NCI-H82 (cell line): ENCODE data around the gene UGCG.
"Not testable (repeated sequence)": the region's sequence is repeated elsewhere in the genome, so short reads cannot be mapped to it uniquely, and the experiment has no call there.

Experiments used
- DNase-seq: peaks from one replicate; lab custom pipeline; 2025; lab: John Stamatoyannopoulos, UW

The UGCG gene

GRCh38 chr9:111895996-111896941, at the start of gene UGCG:
Gene UGCG (plus strand): TSS chr9:111896814. CDS start chr9:111897216, 402 bp downstream.
- DNase-seq, result peak; percentile 90

- peak; percentile 18 for DNase-seq
Measured at GRCh38 chr9:111851553-111851952, 45.1 kb upstream of the UGCG start.

- DNase-seq, result no peak
Measured at GRCh38 chr9:111852291-111852690, 44.3 kb upstream of the UGCG start.

GRCh38 chr9:111853450-111853827, 43.2 kb upstream of the UGCG start:
- DNase-seq, result no peak

GRCh38 chr9:111854799-111855198, 41.8 kb upstream of the UGCG start:
- no peak for DNase-seq

- DNase-seq, result no peak
Measured at GRCh38 chr9:111857555-111858211, 38.9 kb upstream of the UGCG start.

GRCh38 chr9:111860443-111860842, 36.2 kb upstream of the UGCG start:
- DNase-seq, result no peak

GRCh38 chr9:111863636-111864035, 33.0 kb upstream of the UGCG start:
- no peak for DNase-seq

- DNase-seq, result no peak
Measured at GRCh38 chr9:111866976-111867375, 29.6 kb upstream of the UGCG start.

GRCh38 chr9:111868475-111868874, 28.1 kb upstream of the UGCG start:
- DNase-seq, result no peak

- no peak for DNase-seq
Measured at GRCh38 chr9:111870774-111871498, 25.7 kb upstream of the UGCG start.

- no peak for DNase-seq
Measured at GRCh38 chr9:111871499-111871855, 25.1 kb upstream of the UGCG start.

- peak; percentile 9 for DNase-seq
Measured at GRCh38 chr9:111872886-111873285, 23.7 kb upstream of the UGCG start.

GRCh38 chr9:111873901-111874300, 22.7 kb upstream of the UGCG start:
- peak; percentile 62 for DNase-seq

- DNase-seq, result no peak
Measured at GRCh38 chr9:111874500-111874899, 22.1 kb upstream of the UGCG start.

GRCh38 chr9:111875291-111875690, 21.3 kb upstream of the UGCG start:
- DNase-seq, result not testable (repeated sequence)

- not testable (repeated sequence) for DNase-seq
Measured at GRCh38 chr9:111875691-111876090, 20.9 kb upstream of the UGCG start.

- DNase-seq, result no peak
Measured at GRCh38 chr9:111876179-111876578, 20.4 kb upstream of the UGCG start.

- no peak for DNase-seq
Measured at GRCh38 chr9:111877420-111877819, 19.2 kb upstream of the UGCG start.

GRCh38 chr9:111878946-111879345, 17.7 kb upstream of the UGCG start:
- DNase-seq, result no peak

- no peak for DNase-seq
Measured at GRCh38 chr9:111886983-111887718, 9.5 kb upstream of the UGCG start.

- DNase-seq, result no peak
Measured at GRCh38 chr9:111890334-111890733, 6.3 kb upstream of the UGCG start.
